Stimulated activated naive CD8-positive, alpha-beta T cell treated with anti-CD3 and anti-CD28 coated beads, Interleukin-15, Interleukin-2, amounts not matched to agents 100 ng/mL and 50 ng/mL, for 24 hours (primary cell): ENCODE data around the gene PARVG.

Experiments
- H3K27ac Mint-ChIP-seq: one replicate; pipeline ENCODE4 v1.8.0; 2021; ENCODE audit warnings: mild to moderate bottlenecking, mixed read lengths
- H3K27me3 Mint-ChIP-seq: one replicate; pipeline ENCODE4 v1.8.0; 2021; ENCODE audit warnings: mixed read lengths
- H3K36me3 Mint-ChIP-seq: one replicate; pipeline ENCODE4 v1.8.0; 2021; ENCODE audit warnings: low read depth, mixed read lengths
- H3K4me1 Mint-ChIP-seq: one replicate; pipeline ENCODE4 v1.8.0; 2021; ENCODE audit warnings: low read depth, mixed read lengths
- H3K4me3 Mint-ChIP-seq: one replicate; pipeline ENCODE4 v1.8.0; 2021; ENCODE audit warnings: mild to moderate bottlenecking, mixed read lengths
- H3K9me3 Mint-ChIP-seq: one replicate; pipeline ENCODE4 v1.8.0; 2021; ENCODE audit warnings: mixed read lengths

The PARVG gene

GRCh38 chr22:44181912-44182587 lies 1.3 kb downstream of the PARVG start:
- Mint-ChIP-seq H3K4me1 (peaks cover 28% of the 10 kb centered on the region), H3K9me3 (no peaks in the 10 kb centered on the region), H3K36me3 (peaks cover 13% of the 10 kb centered on the region), H3K27me3 (no peaks in the 10 kb centered on the region), H3K4me3 (peak overlapping the region; percentile 85), H3K27ac (peak overlapping the region; percentile 92)

GRCh38 chr22:44182588-44183286 lies 2.0 kb downstream of the PARVG start:
- no peaks in the 10 kb centered on the region for H3K27me3 Mint-ChIP-seq
- H3K36me3 Mint-ChIP-seq = peaks cover 13% of the 10 kb centered on the region
- peak overlapping the region; percentile 85 for H3K4me3 Mint-ChIP-seq
- peaks cover 28% of the 10 kb centered on the region for H3K4me1 Mint-ChIP-seq
- no peaks in the 10 kb centered on the region for H3K9me3 Mint-ChIP-seq
- peak overlapping the region; percentile 92 for H3K27ac Mint-ChIP-seq

GRCh38 chr22:44183287-44183588 lies 2.5 kb downstream of the PARVG start:
- Mint-ChIP-seq H3K27ac (peak overlapping the region; percentile 92), H3K4me1 (peaks cover 28% of the 10 kb centered on the region), H3K4me3 (peak overlapping the region; percentile 85), H3K9me3 (no peaks in the 10 kb centered on the region), H3K27me3 (no peaks in the 10 kb centered on the region), H3K36me3 (peaks cover 13% of the 10 kb centered on the region)

DNA sequence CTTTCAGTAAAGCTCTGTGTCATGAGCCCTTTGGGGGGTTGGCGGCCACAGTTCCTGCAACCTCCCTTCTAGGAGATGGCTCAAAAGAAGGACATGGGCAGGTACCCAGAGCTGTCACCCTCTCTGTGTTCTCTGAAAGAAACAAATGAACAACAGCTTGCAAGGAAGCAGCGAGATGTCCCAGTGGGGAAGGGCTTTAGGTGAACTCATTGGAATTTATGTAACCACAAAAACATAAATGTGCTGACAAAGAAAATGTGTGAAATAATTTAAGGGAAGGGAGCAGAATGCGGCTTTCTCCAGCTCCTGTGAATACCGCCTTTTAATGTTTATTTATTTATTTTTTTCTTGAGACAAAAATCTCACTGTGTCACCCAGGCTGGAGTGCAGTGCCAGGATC lies 3.3 kb downstream of the PARVG start:
- no peaks in the 10 kb centered on the region for H3K27me3 Mint-ChIP-seq
- no peak overlapping the region for H3K27ac Mint-ChIP-seq
- H3K4me1 Mint-ChIP-seq = peaks cover 28% of the 10 kb centered on the region
- peaks cover 13% of the 10 kb centered on the region for H3K36me3 Mint-ChIP-seq
- no peak overlapping the region for H3K4me3 Mint-ChIP-seq
- no peaks in the 10 kb centered on the region for H3K9me3 Mint-ChIP-seq

GRCh38 chr22:44185237-44186120 lies 4.8 kb downstream of the PARVG start:
- Mint-ChIP-seq H3K9me3 (no peaks in the 10 kb centered on the region), H3K4me3 (no peak overlapping the region), H3K27me3 (no peaks in the 10 kb centered on the region), H3K27ac (peak overlapping the region; percentile 38), H3K36me3 (peaks cover 13% of the 10 kb centered on the region), H3K4me1 (peaks cover 23% of the 10 kb centered on the region)

GRCh38 chr22:44186121-44186510 lies 5.4 kb downstream of the PARVG start:
- H3K4me3 Mint-ChIP-seq = no peak overlapping the region
- H3K9me3 Mint-ChIP-seq = no peaks in the 10 kb centered on the region
- peaks cover 20% of the 10 kb centered on the region for H3K4me1 Mint-ChIP-seq
- H3K27me3 Mint-ChIP-seq = no peaks in the 10 kb centered on the region
- no peak overlapping the region for H3K27ac Mint-ChIP-seq
- peaks cover 13% of the 10 kb centered on the region for H3K36me3 Mint-ChIP-seq

- peaks cover 26% of the 10 kb centered on the region for H3K4me1 Mint-ChIP-seq
- peaks cover 16% of the 10 kb centered on the region for H3K36me3 Mint-ChIP-seq
- no peaks in the 10 kb centered on the region for H3K27me3 Mint-ChIP-seq
- H3K4me3 Mint-ChIP-seq = no peak overlapping the region
- no peaks in the 10 kb centered on the region for H3K9me3 Mint-ChIP-seq
- H3K27ac Mint-ChIP-seq = no peak overlapping the region
These were observed 6.0 kb downstream of the PARVG start for GRCh38 chr22:44186737-44187136.

DNA sequence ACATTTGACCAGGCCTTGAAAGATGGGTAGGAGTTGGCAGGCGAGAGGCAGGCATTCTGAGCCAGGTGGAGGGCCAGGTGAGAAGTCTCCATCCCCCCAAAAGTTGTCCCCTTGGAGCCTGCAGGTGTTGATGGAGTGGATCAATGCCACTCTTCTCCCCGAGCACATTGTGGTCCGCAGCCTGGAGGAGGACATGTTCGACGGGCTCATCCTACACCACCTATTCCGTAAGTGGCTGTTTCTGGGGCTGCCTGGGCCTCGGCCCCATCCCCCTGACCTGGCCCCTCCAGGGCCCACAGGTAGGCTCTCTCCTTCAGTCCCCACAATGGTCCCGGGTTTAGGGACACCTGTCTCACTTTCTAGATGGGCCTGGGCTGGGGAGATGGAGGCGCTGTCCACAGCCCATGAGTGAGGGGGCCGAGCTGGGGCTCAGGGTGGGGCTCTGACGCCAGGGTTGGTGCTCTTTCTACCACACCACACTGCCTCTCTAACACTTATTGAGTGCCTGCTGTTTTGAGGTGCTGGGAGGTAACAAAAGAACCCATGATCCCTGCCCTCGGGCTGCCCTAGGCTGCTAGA lies 7.0 kb downstream of the PARVG start:
- peaks cover 35% of the 10 kb centered on the region for H3K4me1 Mint-ChIP-seq
- no peaks in the 10 kb centered on the region for H3K27me3 Mint-ChIP-seq
- H3K4me3 Mint-ChIP-seq = no peak overlapping the region
- H3K36me3 Mint-ChIP-seq = peaks cover 17% of the 10 kb centered on the region
- no peaks in the 10 kb centered on the region for H3K9me3 Mint-ChIP-seq
- no peak overlapping the region for H3K27ac Mint-ChIP-seq

GRCh38 chr22:44188316-44188715 lies 7.6 kb downstream of the PARVG start:
- Mint-ChIP-seq H3K4me1 (peaks cover 36% of the 10 kb centered on the region), H3K36me3 (peaks cover 21% of the 10 kb centered on the region), H3K27ac (no peak overlapping the region), H3K4me3 (no peak overlapping the region), H3K27me3 (no peaks in the 10 kb centered on the region), H3K9me3 (no peaks in the 10 kb centered on the region)

DNA sequence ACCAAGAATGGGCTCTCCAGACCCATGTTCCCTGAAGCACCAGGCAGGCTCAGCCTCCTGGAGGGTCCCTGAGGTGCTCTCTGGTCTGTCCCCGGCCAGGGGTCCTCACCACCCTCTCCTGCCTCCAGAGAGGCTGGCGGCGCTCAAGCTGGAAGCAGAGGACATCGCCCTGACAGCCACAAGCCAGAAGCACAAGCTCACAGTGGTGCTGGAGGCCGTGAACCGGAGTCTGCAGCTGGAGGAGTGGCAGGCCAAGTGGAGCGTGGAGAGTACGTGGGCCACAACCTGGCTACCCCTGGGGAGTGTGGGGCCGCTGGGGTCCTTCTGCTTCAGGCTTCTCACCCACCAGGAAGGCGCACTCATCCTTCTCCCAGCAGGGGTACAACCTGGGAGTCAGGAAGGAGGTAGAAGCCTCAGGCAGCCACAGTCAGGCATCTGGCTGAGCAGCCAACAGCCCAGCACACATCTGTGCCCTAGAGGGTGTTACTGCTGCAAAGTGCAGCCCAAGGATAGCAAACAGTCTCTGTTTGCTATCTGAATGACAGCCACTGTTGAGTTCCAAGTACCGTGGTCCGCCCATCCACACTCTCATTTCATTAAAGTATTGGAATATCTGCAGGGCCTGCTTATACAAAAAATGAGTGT lies 8.4 kb downstream of the PARVG start:
- Mint-ChIP-seq H3K36me3 (peaks cover 29% of the 10 kb centered on the region), H3K4me1 (peaks cover 41% of the 10 kb centered on the region), H3K27ac (no peak overlapping the region)

GRCh38 chr22:44190381-44190976 lies 9.8 kb downstream of the PARVG start:
- Mint-ChIP-seq H3K4me1 (peaks cover 48% of the 10 kb centered on the region), H3K27ac (no peak overlapping the region), H3K4me3 (no peak overlapping the region), H3K27me3 (no peaks in the 10 kb centered on the region), H3K9me3 (no peaks in the 10 kb centered on the region), H3K36me3 (peaks cover 31% of the 10 kb centered on the region)

More for the DNA sequence above, 8.4 kb downstream of the PARVG start:
- Mint-ChIP-seq H3K9me3 (no peaks in the 10 kb centered on the region), H3K27me3 (no peaks in the 10 kb centered on the region), H3K4me3 (no peak overlapping the region)

GRCh38 chr22:44191036-44191454 lies 10.3 kb downstream of the PARVG start:
- no peaks in the 10 kb centered on the region for H3K9me3 Mint-ChIP-seq
- peaks cover 48% of the 10 kb centered on the region for H3K4me1 Mint-ChIP-seq
- peaks cover 34% of the 10 kb centered on the region for H3K36me3 Mint-ChIP-seq
- H3K27ac Mint-ChIP-seq = no peak overlapping the region
- no peak overlapping the region for H3K4me3 Mint-ChIP-seq
- no peaks in the 10 kb centered on the region for H3K27me3 Mint-ChIP-seq

- H3K9me3 Mint-ChIP-seq = no peaks in the 10 kb centered on the region
- peaks cover 48% of the 10 kb centered on the region for H3K4me1 Mint-ChIP-seq
- no peak overlapping the region for H3K4me3 Mint-ChIP-seq
- no peak overlapping the region for H3K27ac Mint-ChIP-seq
- H3K36me3 Mint-ChIP-seq = peaks cover 28% of the 10 kb centered on the region
- no peaks in the 10 kb centered on the region for H3K27me3 Mint-ChIP-seq
These were observed 11.5 kb downstream of the PARVG start for GRCh38 chr22:44192098-44192815.
